CD4-positive, alpha-beta T cell treated with Interleukin-15 for 1 hour (primary cell): ENCODE results near the gene ZEB1.
A peak's percentile ranks its signal among the peaks of the same experiment; 100 is the strongest.

ENCODE experiments used
- DNase-seq: peaks from one replicate; pipeline ENCODE4 v3.0.0-alpha.2; 2020

The ZEB1 gene

DNA sequence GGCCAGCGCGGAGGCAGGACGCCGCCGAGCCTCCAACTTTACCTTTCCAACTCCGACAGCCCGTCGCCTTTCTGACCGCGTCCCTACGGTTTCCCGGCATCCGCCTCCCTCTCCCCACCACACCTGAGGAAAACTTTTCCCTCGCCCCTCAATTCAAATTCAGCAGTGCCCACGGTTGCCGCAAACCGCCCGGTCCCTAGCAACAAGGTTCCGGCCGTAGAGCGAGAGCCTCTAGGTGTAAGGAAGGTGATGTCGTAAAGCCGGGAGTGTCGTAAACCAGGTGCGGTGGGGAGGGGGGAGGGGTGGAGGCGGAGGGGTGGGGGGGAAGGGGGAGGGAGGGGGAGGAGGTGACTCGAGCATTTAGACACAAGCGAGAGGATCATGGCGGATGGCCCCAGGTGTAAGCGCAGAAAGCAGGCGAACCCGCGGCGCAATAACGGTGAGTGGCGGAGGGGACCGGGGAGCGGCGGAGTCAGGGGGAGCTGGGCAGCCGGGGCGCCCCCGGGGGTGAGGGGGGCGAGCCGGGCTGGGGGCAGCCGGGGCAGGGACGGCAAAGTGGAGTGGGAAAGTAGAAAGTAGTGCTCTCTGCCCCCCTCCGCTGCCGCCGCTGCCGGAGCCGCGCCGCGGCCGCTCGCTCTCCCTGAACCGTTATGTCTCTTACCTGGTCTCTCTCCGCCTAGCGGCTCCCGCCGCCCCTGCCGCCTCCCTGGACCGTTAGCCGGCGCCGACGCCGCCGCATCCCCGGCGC, at the start of gene ZEB1:
Gene ZEB1, plus strand, starts transcription at position 363 of the 748 bp plus-strand sequence. Its CDS starts 19 bp downstream, at position 382.
- DNase-seq: peak; percentile 92

DNA sequence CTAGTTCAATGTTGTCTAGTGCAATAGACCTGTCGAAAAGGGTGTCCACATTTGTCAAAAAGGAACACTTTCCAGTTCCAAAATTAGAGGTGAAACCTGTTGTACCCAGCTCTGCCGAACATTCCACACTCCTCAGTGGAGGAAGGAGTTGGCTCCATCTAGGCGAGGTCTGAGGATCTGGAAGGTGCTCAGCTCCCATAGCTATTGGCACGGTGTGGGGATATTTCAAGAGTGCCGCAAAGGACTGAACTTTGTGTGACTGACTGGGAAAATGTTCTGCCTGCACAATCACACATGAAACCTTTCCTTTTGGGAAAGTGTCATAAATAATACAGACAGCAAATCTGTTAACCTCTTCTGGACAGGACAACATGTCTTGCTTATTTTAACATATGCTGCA, 48.1 kb upstream of the ZEB1 start:
- no peak for DNase-seq

DNA sequence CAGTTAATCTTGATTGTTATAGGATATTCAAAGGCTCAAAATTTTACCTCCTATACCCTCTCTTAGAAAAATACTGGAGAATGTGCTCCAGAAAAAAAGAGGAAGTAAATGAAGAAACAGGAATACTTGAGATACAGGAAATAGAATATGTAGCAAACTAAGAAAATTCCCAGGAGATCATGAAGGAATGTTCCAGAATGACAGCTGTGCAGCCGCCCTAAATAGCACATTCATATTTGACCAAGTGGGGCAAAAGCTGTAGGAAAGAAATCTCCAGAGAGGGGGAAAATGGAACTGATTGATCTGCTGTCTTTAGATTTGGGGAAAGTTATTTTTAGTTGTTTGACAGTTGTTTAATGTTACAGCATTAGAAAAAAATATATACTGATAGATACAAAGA, 46.2 kb upstream of the ZEB1 start:
- no peak for DNase-seq

DNA sequence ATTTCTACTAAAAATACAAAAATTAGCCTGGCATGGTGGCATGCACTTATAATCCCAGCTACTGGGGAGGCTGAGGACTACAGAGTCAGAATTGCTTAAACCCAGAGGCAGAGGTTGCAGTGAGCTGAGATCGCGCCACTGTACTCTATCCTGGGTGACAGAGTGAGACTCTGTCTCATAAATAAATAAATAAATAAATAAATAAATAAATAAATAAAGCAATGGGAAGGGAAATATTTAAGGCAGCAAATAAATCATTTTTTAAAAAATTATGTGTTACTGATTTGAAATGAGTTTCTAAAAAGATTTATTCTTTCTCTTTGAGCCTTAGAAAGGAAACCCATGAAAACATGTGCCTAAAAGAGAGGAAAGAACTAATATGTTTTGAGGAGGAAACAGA, 45.2 kb upstream of the ZEB1 start:
- DNase-seq: no peak

DNA sequence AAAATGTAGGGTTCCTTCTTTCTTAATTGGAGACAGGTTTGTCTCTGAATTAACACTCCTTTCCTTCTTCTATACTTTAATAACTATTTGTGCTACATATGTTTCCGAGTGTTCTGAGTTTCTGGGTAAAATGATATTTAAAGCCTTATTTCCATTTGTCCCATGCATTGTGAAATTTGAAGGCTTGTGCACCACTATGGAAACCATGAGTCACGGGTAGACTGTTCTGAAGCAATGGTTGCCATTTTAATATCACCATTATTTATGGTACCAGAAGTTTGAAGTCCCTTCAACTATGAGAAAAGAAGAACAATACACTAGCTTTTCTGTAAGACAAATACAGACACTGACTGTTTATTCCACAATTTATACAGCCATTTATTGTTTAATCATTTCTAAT, 44.7 kb upstream of the ZEB1 start:
- no peak for DNase-seq

DNA sequence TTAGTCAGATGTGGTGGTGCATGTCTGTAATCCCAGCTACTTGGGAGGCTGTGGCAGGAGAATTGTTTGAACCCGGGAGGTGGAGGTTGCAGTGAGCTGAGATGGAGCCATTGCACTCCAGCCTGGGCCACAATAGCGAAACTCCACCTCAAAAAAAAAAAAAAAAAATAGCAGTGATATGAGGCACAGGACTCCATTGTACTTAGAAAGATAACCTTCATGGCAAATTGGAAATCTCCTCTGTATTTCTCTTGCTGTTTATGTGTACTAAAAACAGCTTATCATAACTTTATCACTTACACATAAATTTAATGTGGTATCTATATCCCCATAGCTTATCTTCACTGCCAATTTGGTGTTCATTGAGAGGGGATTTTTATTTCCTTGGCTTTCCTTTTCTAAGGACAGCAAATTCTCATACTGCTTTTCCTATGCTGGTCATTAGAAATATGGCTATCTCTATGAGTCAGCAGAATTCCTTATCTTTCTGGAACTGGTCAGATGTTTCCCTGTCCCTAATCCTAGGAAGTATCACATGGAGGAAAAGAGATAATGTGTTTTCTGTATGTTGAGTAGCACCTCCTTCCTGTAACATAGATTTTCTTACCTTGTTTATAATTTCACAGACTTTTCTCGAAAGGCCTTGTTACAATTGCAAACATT, 40.6 kb upstream of the ZEB1 start:
- DNase-seq: no peak

DNA sequence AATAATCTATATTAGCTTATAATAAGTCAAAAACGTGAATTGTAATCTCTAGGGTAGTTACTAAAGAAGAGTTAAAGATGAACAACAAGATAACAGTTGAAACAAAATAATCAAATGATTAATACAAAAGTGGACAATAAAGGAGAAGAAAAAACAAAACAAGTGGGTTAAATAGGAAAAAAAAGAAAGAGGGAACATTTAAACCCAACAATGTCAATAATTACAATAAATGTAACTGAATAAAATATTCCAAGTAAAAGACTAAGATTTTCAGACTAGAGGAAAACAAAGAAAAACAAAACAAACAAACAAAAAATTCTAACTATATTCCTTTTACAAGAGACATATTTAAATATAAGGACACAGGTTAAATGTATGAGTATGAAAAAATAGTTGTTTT, 38.0 kb upstream of the ZEB1 start:
- no peak for DNase-seq

DNA sequence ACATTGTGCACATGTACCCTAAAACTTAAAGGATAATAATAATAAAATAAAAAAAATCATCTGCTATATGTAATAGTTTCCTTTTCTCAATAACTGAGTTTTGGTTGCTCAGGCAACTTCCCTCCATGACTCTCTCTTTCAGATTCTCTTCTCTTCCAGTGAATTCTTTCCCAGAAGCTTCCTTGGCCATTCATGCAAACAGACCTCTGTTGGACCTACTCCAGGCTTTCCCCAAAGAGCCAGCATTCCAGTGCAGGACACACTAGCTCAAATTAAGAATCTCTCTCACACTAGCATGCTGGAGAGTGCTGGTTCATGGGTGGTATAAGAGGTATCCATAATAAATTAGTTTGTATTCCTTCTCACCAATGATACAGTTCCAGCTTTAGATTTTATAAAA, 31.0 kb upstream of the ZEB1 start:
- DNase-seq: no peak

DNA sequence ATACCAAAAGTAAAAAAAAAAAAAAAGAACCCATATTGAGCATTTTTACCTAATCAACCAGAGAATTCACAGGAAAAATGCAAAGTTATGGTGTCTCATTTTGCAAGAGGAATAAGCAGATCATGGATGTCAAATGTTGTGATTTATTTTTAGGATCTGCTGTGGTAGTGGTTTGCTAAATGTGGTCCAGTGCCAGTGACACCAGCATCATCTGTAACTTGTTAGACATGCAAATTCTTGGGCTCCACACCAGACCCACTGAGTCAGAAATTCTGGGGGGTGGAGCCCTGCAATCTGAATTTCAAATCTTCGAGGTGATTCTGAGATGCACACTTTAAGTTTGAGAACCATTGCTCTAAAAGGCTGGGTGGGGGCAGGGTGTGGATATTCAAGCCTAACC, 30.1 kb upstream of the ZEB1 start:
- DNase-seq: no peak

DNA sequence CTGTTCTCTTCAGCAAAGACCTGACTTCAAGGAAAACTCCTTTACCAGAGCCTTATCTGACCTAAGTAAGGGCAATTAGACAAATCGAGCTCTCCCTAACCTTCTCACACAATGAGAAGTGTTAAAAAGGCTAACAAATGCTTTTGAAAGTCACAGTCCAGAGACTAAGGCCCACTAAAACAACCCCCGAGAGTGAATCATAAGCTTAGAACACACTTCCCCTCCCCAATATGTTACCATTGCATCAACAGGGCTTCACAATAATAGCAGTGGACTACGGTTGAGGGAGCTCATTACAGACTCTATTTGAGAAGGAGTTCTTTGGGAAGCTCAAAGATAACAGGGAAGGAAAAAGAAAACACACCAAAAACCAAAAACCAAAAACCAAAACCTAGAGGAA, 28.6 kb upstream of the ZEB1 start:
- DNase-seq: no peak

DNA sequence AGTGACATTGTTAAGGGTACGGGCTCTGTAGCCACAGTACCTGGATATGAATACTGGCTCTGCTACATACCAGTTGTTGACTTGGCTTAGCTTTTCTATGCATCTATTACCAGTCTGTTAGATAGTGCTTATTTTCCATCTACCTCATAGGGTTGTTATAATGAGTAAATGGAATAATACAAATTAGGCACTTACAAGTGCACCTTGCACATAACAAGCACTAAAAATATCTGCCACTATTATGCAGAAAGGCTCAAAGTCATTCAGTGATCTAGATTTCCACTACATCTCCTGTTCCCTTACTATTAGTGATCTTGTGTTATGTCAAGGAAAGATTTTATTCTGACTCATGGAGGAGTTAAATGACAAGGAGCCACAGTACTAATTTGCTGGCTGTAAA, 27.9 kb upstream of the ZEB1 start:
- DNase-seq: no peak

DNA sequence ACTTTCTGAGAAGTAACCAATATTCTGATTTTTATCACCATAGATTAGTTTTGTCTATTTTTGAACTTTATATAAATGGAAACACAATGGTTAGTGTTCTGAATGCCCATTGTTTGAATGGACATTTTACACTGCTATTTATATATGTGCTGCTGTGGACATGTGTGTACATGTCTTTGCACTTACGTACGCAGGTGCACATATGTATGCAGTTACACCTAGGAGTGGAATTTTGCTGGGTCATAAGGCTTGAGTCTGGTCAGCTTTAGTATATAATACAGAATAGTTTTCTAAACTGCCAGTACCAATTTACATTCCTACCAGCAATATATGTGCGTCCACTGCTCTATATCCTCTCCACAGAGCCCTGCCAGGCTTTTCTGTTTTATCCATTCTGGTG, 24.5 kb upstream of the ZEB1 start:
- DNase-seq: no peak

DNA sequence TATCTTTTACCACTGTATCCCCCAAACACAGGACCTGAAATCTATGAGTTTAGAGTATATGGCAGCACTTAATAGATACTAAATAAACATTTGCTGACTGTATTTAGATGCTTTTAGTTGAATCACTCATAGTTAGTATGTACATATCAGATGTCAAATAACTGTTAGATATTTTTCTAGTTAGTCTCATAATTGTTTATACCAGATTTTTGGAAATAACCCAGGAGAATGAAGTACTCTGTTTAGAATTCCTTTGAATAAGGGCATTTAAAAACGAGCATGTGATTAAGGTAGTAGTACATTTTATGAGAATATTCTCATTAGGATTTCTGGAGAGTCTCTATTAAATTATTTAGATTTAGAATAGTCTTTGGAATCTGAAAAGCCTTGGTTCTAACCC, 22.3 kb upstream of the ZEB1 start:
- DNase-seq: no peak

DNA sequence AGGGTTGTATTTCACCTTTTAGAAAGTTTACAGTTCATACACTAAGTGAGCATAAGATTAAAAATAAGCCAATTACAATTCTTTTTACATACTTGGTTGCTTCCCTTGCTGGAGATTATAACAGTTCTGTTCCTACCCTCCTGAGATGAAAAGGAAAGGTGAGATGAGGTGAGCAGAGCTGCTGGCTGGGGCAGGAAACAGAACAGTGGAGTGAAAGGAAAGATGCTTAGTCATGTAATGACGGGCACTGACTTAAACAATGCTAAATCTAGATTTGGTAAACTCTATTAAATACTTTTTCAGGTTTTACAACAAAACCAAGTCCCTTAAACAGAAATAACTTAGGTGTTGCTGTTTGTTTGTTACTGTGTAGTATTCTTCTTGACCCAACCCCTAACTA, 19.9 kb upstream of the ZEB1 start:
- no peak for DNase-seq

DNA sequence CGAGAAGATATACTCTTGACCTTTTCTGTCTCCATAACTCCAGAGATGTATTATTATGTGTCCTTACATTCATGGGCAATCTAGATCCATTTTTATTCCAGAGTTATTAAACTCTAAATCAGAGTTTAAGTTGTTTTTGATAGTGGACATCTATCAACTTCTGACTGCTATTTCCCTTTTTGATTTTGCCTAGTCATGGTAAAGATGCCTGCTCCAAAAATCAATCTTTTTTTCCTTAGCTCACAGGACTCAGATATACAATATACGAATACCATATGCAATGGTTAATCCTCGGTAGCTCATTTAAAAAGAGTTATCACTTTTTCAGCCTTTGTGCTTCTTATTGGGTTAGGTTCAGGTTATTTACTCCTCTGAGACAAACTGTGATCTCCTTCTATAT, 15.8 kb upstream of the ZEB1 start:
- no peak for DNase-seq

DNA sequence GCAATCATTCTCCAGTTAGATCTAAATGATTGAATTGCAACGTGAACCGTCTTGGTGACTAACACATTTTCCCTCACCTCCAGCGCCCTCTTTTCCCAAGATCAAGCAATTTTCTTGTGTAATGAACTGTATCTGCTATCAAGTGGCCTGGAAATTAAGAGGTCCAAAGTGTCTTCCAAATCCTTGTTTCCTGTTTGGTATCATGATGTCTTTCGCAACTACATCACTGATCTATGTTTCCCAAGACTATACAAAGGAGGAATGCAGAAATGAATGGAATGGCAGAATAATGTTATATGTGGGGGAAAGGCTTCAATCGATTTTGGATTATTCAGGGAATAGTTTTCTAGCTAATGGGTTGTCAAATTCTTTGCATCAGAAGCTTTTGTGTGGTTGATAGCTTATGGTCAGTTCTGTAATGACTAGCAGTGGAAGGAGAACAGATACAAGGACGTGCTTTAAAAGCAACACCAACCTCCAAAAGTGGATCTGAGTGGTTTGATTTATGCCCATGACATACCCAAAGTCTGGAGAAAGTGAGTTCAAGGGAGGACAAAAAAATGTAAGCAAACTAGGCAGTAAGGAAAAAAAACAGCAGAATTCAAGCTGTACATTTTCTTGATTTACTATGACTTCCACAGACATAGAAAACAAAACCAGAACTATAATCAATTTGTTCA, 14.6 kb upstream of the ZEB1 start:
- no peak for DNase-seq

DNA sequence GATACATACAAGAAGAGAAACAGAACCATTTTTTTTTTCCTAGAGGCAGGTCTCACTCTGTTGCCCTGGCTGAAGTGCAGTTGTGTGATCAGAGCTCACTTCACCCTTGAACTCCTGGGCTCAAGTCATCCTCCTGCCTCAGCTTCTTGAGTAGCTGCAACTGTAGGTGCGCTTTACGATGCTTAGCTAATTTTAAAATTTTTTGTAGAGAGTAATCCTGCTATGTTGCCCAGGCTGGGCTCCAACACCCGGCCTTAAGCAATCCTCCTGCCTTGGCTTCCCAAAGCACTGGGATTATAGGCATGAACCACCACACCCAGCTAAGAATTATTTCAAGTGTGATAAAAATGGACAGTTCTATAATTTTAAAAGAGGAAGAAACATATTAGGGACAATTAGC, 5.6 kb upstream of the ZEB1 start:
- DNase-seq: no peak

DNA sequence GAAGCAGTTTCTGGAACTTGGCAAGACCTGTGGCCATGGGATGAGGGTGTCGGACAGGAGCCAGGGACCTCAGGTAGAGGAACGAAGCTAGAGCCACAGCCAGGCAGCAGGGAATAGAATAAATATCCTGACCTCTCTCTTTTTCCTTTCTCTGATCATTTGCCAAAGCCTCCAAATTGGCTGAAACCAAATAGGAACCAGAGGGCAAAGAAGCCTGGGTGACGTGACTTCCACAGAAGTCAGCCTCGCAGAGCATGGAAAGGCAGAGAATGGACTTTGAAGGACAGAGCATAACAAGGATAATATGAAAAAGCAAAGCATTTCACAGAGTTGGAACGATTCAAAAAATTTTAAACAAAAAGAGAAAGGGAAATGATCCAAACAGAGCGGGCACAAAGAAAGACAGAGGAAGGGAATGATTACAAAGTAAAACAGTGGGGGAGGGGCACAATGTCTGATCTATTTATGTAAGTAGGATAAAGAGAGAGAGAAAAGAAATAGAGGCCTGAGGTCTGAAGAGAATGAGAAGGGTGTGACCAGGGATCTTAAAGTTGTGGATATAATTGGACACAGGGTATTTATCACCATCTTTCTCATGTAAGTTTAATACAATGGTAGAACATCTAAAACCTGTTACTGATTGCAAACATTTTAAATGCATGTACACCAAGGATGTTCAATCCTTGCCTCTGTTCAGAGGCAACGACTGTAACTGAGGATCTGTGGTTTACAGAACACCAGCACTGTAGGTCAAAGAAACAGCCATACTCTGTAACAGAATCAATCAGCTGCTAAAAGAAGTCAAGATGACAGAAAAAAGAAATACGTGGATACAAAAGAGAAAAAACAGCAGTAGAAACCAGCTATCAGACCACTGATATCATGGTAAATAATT, 4.5 kb upstream of the ZEB1 start:
- DNase-seq: no peak

DNA sequence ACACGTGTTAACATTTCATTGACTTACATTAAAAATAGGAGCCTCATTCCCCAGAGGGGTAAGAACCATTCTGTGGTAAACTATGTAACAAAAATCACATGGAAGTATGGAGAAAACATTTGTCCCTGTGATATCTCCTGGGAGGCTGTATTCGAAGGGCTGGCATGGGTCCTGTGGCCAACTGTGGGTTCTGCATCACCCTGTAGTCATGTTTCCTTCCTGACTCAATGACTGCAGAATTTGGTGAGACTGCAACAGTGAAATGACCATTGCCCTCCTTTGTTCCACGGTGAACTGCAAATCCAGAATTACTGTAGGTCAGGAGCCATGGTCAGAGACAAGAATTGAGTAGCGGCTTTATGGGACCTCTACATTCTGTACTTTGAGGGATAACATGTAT, 3.6 kb upstream of the ZEB1 start:
- no peak for DNase-seq

DNA sequence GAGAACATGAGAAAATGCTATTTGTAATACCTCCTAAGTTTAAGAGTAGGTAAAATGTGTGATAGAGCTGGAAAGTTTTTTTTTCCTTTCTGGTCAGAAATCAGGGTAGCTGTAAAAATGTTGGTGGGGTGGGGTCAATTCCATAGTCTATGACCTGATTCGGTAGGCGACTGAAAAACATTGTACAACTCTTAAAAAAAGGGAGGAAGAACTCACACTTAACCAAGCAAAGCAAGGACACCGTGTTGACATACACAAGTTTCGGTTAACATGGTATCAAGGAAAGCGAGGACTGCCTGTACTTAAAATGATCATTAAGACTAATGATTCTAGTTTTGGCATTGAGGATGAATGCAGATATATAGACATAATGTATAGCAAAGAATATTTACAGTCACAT, 1.8 kb upstream of the ZEB1 start:
- DNase-seq: no peak

DNA sequence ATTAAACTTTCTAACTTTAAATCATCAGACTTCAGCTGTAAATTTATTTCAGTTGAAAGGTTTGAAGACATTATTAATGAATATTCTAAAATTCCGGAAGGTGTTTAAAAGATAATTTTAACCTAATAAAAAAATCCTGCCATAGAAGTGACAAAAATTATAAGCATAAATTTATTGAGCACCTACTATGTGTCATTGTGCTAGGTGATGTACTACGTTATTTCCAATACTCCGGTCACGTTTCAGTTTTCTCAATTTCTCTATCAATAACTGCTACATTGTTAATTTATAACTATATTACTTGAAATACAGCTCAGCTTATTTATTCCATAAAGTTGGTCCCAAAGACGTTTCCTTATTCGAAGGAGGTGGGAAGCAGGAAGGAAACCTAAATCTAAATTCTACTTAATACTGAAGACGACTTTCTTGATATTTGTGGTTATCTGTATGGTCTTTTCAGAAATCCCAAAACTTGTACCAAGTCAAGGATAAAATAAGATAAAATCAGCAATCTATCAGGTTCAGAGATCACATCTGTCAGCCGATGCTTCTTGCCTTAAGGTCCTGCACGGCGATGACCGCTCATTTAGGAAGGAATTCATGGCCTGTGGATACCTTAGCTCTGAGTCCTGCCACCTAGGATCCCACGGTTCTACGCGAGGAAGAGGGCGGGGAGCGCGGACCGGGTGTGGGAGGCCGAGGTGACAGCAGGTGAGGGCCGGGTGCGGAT, 1.2 kb upstream of the ZEB1 start:
- peak; percentile 82 for DNase-seq

DNA sequence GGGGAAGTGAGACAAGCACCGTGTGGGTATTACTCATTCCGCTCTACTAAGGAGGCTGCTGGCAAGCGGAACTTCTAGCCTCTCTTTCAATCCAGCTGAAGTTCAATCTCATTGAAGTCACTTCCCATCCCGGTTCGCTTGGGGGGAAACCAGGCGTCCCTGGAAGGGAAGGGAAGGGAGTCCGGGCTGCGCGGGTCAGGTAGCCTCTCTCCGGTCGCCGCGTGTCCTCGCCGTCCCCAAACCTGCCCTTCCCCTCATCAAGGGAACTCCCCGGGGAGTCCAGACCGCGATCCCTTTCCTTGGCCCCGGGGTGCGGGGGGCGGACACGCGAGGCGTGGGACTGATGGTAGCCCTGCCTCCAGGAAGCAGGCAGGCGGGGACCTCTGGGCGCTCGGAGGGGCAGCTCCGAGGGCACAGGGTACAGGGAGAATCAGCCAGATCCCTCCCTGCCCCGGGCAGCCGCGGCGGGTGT, 598 bp upstream of the ZEB1 start:
- no peak for DNase-seq
